Measurements from ENCODE around the gene SMG5. TPM values are rescaled to one million over a fixed set of nuclear protein-coding genes. Genes with fewer than 3 reads are reported as not detected.

Gene SMG5
- polyA plus RNA-seq, 1 of the 3 experiments (the other 2 are of a cell fraction): 21.3 TPM

Other genes starting within 250 kb of the SMG5 start
- gene UBQLN4, start 229.0 kb downstream of the SMG5 start, polyA plus RNA-seq (2012; rRNA removed): 37.0 and 45.6 TPM in 2 replicates
- gene LAMTOR2, start 228.0 kb downstream of the SMG5 start, polyA plus RNA-seq (2012; rRNA removed): 184 and 230 TPM in 2 replicates
- gene RAB25, start 221.7 kb downstream of the SMG5 start, polyA plus RNA-seq (2012; rRNA removed): not detected in 2 replicates
- gene MEX3A, start 200.4 kb downstream of the SMG5 start, polyA plus RNA-seq (2012; rRNA removed): 15.1 and 16.2 TPM in 2 replicates
- gene LMNA, start 168.1 kb downstream of the SMG5 start, polyA plus RNA-seq (2012; rRNA removed): 726 and 983 TPM in 2 replicates
- 1.3 and 2.3 TPM in 2 replicates for gene SEMA4A, start 129.2 kb downstream of the SMG5 start, polyA plus RNA-seq (2012; rRNA removed)
- 28.5 and 40.2 TPM in 2 replicates for gene SLC25A44, start 88.7 kb downstream of the SMG5 start, polyA plus RNA-seq (2012; rRNA removed)
- 72.5 and 89.5 TPM in 2 replicates for gene PMF1, start 69.8 kb downstream of the SMG5 start, polyA plus RNA-seq (2012; rRNA removed)
- 0.96 and 1.1 TPM in 2 replicates for gene BGLAP, start 40.6 kb downstream of the SMG5 start, polyA plus RNA-seq (2012; rRNA removed)
- gene PAQR6, start 34.8 kb downstream of the SMG5 start, polyA plus RNA-seq (2012; rRNA removed): 2.4 and 3.5 TPM in 2 replicates
- gene TMEM79, start 1.5 kb upstream of the SMG5 start, polyA plus RNA-seq (2012; rRNA removed): 4.2 and 4.5 TPM in 2 replicates
- gene GLMP, start 12.9 kb upstream of the SMG5 start, polyA plus RNA-seq (2012; rRNA removed): 40.5 and 41.7 TPM in 2 replicates
- not detected in 2 replicates for gene VHLL, start 16.5 kb upstream of the SMG5 start, polyA plus RNA-seq (2012; rRNA removed)
- gene CCT3, start 55.5 kb upstream of the SMG5 start, polyA plus RNA-seq (2012; rRNA removed): 295 and 359 TPM in 2 replicates
- 1.5 TPM in 2 replicates for gene TSACC, start 55.7 kb upstream of the SMG5 start, polyA plus RNA-seq (2012; rRNA removed)
- 0.18 TPM in 1 of 2 replicates, not detected in the other for gene RHBG, start 86.4 kb upstream of the SMG5 start, polyA plus RNA-seq (2012; rRNA removed)
- 14.3 and 16.0 TPM in 2 replicates for gene MEF2D, start 217.9 kb upstream of the SMG5 start, polyA plus RNA-seq (2012; rRNA removed)

All from SK-N-SH (cell line).